GM18951 (cell line): Measurements from ENCODE around the gene CCL7.
"Not testable (repeated sequence)": the region's sequence is repeated elsewhere in the genome, so short reads cannot be mapped to it uniquely, and the experiment has no call there.

Experiments used
- POLR2A ChIP-seq: IDR thresholded peaks from 4 replicates; pipeline ENCODE4 v1.6.1; 2011; ENCODE audit warnings: mild to moderate bottlenecking; ENCODE audit not compliant: insufficient read length, insufficient read depth; ENCODE audit errors: extremely low read depth
- in situ Hi-C: fragments of 300-500 bp; cut with MboI; formaldehyde crosslinking; loops from one replicate; pipeline ENCODE4 v1.12.0; 2022; ENCODE audit warnings: low sequenced_read_pairs, mixed read lengths, inconsistent platforms; ENCODE audit not compliant: unreplicated experiment

CCL7 gene

DNA sequence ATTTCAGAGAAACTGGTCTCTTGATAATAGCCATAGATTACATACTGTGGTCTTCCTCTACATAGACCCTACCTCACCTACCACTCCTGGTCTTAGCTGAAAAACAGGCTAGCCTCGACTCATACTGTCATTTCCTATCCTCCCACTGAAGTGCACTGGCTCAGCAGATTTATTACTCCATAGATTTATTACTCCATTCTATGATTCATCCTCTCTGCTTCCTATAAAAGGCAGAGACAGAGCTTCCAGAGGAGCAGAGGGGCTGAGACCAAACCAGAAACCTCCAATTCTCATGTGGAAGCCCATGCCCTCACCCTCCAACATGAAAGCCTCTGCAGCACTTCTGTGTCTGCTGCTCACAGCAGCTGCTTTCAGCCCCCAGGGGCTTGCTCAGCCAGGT is at the start of gene CCL7:
TSS of gene CCL7 (plus strand) at position 253 of the 400 bp plus-strand sequence. CDS start at position 323, 70 bp downstream.
- no peak for TF ChIP-seq POLR2A
- in situ Hi-C loops: no loop called here

DNA sequence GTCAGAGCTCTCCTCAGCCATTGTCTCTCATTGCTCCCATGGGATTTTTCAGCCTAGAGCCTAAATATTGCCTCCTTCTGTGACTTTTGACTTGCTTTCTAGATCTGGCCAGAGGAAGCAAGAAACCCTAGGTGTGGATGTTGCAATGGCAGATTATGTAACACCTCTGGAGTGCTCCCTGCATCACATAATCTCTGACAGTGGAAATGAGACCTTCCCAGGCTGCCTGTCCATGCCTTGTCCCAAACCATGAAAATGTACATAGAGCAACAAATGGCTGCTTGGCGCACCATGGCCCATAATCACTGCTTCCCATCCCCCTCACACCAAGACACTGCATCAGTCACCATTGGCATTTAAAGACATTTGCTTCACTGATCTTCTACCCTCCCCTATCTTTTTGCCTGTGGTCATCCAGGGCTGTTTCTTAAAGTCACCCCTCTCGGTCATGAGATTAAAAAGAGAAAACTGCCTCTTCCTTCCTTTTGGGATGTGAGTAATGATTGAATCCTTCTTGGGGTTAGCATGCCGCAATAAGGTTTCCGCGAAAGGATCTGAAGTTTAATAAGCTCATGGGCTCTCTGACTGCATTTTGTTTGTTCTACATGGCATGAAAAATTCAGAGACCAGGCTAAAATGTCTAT is 49.1 kb upstream of the CCL7 start:
- no peak for TF ChIP-seq POLR2A
- in situ Hi-C loops: no loop called here

DNA sequence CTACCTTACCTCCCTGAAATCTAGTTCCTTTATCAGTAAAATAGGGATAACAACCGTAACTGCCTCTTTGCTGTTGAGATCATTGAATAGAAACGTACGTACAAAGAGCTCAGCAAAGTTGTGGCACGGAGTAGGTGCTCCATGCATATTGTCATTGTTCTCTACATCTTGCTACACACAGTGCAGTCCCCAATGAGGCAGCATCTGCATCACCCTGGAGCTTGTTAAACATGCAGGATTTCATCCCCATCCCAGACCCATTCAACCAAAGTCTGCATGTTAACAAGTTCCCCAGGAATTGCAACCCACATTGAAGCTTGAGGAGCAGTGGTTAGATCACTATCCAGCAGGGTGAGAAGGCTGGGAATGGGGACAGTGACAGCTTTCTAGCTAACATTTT is 48.6 kb upstream of the CCL7 start:
- in situ Hi-C loops: no loop called here

DNA sequence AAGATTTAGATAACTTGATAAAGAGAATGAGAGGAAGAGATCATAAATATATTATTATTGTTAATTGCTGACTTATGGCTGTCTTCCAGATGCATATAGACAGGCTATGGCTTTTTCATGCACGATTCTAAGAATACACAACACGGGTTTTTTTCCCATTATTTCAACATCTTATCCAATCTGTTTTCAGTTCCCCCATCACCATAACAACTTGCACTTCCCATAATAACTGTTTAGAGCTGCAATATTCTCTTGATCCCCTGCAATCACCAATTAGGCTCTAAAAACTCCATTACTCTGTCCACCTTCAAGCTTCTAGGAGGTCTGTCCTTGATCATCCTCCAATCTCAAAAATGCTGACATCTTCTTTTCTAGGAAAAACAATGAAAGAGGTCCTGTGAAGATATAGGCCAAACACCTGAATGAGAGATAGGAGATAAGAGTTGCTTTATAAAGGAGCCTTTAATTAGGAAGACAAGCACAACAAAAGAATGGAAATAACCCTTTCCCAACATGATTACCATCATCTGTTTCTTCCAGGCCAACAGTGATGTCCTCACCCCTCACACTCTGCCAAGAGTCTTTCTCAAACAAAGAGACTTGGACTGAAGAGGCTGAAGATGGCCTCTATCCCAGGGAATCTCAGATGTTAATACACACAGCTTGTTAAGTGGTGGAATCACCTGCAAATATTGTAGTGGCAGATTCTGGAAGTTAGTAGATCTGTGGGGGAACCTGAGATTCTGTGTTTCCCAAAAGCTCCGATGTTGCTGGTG is 47.1 kb upstream of the CCL7 start:
- in situ Hi-C loops: no loop called here
- no peak for TF ChIP-seq POLR2A

More for the DNA sequence above, 48.6 kb upstream of the CCL7 start:
- no peak for TF ChIP-seq POLR2A

DNA sequence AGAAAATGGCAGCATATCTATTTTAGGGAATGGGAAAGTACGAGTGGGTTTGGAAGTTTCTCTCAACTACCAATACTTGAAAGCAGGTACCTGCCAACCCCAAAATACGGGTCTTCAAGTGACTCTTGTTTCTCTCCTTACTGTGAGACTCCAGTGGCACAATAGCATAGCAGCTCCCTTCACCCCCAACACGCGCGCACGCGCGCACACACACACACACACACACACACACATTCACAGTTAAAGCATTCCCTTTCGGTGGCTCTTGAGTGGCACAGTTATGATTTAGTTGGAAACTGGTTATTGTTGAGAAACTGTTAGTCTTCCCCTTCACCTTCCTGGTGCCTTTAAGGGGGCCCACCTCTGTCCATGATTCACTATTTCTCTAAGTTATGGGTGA is 45.0 kb upstream of the CCL7 start:
- no peak for TF ChIP-seq POLR2A
- in situ Hi-C loops: no loop called here

DNA sequence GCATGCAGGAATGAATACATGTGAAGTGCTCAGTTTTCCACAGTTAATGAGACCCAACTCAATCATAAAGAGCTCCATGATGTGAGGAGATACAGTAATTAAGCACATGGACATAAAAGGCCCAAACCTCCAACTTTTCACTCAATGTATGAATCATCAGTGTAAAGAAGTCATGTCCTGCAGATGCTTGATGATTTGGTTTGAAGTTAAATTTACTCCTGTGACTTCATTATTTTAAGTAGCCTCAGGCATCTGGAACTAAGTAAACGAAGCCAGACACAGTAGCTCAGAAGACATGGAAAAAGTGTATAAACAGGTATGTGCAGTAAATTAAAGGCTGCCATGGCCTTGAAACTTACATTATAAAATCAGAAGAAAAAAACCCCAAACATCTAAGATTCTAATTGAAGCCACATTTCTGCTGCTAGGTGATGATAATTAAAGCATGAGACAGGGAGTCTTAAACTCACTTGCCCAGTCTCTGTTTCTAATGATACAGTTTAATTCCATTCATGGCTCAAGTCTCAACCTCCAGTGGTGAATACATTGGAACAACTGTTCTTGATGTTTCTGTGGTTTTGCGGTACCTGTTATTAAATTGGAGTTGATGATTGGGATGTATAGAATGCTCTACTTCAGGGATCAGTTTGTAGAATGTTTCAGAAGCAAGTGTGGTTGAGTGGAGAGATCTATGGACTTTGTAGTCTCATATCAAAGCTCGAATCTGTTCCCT is 43.8 kb upstream of the CCL7 start:
- in situ Hi-C loops: no loop called here
- TF ChIP-seq POLR2A: no peak

DNA sequence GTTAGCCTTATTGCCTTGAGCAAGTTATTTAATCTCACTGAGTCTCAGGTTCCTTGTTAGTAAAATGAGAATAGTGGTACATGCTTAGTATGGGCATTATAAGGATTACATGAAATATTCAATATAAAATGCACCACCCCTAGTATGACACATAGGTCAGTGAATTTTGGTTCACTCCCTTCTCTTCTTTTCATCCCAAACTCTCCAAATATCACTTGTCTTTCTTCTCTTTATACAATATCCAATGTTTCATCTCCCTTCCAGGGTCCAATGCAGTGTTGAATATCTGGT is 43.3 kb upstream of the CCL7 start:
- in situ Hi-C loops: no loop called here
- no peak for TF ChIP-seq POLR2A

DNA sequence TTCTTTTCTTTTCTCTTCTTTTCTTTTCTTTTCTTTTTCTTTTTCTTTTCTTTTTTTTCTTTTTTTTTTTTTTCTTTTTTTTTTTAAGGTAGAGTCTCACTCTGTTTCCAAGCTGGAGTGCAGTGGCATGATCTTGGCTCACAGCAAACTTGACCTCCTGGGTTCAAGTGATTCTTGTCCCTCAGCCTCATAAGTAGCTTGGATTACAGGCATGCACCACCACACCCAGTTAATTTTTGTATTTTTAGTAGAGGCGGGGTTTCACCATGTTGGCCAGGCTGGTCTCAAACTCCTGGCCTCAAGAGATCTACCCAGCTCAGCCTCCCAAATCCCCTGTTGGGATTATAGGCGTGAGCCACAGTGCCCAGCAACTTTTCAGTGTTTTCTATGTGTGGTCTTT is 42.7 kb upstream of the CCL7 start:
- in situ Hi-C loops: not testable (repeated sequence)

DNA sequence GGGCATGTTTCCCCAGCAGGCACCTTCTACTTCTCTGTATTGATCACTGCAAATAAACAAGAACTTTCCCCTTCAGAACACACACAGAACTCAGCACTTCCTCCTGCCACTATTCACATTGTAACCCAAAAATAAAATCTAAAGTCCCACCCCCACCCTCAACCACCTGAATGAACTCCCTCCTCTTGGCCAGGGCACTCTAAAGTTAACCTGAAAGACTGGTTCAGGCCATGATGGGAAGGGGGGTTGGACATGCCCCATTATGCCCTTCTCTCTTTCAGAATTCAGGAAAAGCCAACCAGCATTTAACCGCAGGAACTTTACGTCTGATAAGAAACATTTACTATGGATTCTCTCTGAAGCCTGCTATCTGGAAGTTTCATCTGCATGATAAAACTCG is 42.3 kb upstream of the CCL7 start:
- in situ Hi-C loops: no loop called here

DNA sequence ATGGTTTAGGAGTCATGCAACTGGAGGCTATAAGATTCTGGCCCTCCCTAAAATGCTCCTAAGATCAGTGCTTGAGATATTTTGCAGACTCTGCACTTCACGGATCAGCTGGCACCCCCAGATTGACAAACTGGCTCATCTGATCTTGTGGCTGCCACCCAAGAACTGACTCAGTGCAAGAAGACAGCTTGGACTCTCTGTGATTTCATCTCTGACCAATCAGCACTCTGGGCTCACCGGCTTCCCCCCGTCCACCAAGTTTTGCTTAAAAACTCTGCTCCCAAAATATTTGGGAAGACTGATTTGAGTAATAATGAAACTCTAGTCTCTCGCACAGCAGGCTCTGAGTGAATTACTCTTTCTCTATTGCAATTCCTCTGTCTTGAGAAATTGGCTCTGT is 41.2 kb upstream of the CCL7 start:
- TF ChIP-seq POLR2A: no peak
- in situ Hi-C loops: no loop called here

More for the DNA sequence above, 42.3 kb upstream of the CCL7 start:
- no peak for TF ChIP-seq POLR2A

DNA sequence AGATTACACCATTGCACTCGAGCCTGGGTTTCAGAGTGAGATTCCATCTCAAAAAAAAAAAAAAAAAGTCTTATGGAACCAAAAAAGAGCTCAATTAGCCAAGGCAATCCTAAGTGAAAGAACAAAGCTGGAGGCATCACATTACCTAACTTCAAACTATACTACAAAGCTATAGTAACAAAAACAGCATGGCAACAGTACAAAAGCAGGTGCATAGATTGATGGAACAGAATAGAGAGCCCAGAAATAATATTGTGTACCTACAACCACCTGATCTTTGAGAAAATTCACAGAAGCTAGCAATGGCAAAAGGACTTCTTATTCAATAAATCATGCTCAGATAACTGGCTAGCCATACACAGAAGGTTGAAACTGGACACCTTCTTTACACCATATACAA is 39.7 kb upstream of the CCL7 start:
- in situ Hi-C loops: no loop called here
- no peak for TF ChIP-seq POLR2A

DNA sequence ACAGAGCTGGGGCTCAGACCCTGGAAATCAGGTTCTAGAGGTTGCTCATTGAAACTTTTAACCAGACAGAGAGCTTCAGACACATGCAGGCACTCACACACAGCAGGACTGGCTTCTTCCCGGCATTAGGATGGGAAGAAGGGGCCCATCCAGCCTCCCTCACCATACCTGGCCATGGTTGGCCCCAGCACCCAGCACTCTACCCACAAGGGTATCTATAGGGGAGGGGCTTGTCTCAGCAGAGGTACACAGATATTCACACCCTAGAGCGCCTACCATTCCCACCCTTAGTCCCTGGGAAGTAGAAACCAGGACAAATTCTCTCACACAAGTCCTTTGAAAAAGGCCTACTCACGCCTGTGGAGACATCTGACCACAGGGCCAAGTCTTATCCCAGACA is 35.4 kb upstream of the CCL7 start:
- TF ChIP-seq POLR2A: no peak
- in situ Hi-C loops: no loop called here

DNA sequence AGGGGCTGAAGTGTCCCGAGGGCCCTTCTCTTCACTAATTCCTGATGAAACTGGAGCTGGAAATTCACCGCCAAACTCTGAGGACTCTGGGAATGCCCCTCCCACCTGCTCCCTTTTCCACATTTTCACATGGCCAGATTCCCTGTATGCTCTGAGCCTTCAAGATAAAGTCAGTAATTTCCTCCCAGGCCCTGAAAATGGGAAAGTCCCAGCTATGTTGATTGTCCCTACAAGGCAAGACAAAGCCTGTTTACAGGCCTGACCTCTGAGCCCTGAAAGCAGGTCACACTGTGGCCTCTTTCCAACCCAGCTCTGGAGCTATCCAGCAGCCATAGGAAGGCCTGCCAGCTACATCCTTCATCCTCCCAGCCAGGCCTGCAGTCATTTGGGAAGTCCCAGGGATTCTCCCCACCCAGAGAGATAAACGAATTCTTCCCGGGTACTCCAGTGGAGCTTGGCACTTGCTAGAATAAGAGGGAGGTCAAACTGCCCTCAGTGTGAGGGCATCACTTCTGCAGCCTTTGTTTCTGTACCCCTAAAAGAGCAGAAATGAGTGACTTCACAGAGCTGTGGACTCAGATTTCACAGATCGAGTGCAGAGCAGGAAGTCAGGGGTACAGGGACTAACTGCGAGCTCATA is 34.5 kb upstream of the CCL7 start:
- in situ Hi-C loops: no loop called here
- TF ChIP-seq POLR2A: no peak

DNA sequence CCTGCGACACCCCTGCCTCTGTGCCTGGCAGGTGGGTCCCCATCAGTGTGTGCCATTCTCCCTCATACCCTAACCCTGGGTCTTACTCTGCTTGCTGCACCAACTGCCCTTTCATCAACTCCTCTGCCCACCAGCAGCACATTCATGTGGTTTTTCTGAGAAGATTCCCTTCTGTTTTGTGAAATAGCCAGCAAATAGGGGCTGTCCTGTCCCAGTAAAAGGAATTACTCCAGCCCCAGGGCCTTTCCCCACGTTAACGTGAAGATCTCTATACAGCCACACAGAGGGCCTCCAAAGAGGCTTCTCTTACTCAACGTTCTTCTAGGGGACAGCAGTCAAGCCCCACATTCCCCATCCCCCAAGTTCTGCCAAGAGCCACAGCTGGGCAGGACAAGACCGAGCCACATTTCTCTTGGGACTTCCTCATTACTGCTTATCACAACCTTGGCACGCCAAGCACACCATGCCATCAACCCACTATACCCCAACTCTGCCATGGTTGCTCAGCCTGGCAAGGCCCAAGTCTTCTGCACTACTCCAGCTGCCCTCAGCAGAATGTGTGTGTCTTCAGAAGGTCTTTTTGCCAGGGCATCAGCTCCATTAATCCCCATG is 33.6 kb upstream of the CCL7 start:
- in situ Hi-C loops: no loop called here
- no peak for TF ChIP-seq POLR2A

DNA sequence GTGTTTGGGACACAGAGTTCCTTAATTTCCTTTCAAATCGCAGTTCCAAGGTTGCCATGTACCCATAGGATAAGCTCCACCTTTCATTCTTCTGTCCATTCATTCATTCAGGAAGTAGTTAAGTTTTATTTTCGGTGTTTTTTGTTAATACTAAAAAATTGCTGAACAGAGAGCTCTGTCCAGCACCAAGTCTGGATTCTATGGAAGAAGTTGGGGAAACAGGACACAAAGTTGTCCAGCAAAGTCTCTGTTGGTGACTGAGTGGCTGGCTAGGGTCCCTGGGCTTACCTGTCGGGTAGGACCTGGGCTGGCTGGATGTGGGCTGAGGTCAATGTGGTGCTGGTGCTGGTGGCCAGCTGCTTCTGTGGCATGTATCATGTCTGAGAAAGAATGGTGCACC is 32.6 kb upstream of the CCL7 start:
- TF ChIP-seq POLR2A: no peak
- in situ Hi-C loops: no loop called here
